ENCODE data around the gene TOP3B.
"Not testable (repeated sequence)": the region's sequence is repeated elsewhere in the genome, so short reads cannot be mapped to it uniquely, and the experiment has no call there.

Gene TOP3B

DNA sequence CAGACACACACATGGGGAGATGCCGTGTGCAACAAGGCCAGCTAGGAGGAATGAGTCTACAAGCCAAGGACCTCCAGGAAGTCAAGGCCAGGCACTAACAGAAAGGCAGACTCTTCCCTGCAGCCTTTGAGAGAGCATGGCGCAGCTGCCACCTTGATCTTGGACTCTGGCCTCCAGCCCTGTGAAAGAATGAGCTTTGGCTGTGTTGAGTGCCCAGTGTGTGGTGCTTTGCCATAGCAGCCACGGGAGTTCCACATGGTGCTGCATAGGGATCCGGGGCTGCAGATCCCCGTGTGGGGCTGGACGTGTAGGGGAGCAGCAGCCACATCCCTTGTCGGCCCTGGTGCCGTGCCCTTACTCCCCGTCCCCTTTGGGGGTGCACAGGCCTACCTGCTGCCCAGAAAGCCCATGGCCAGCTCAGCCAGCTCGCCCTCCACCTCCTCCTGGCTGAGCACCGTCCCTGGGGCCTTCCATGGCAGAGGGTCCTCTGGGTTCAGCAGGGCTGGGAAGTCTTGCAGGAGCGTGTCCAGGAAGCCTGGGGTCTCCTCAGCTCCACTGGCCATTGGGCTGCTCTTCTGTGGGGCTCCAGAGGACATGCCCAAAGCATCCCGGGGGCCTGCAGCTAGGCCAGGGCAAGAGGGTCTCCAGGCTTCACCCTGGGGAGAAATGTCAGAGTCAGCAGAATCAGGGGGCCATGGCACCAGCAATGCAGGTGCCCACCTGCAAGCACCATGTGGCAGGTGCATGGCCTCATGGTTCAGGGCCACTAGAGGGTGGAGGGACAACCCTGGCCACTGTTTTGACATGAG is 36.9 kb downstream of the TOP3B start:
- DNase-seq (ENCODE audit: low read depth): no peak

- DNase-seq (ENCODE audit: low read depth): no peak
Observed at GRCh38 chr22:21944871-21945270, 37.7 kb downstream of the TOP3B start.

DNA sequence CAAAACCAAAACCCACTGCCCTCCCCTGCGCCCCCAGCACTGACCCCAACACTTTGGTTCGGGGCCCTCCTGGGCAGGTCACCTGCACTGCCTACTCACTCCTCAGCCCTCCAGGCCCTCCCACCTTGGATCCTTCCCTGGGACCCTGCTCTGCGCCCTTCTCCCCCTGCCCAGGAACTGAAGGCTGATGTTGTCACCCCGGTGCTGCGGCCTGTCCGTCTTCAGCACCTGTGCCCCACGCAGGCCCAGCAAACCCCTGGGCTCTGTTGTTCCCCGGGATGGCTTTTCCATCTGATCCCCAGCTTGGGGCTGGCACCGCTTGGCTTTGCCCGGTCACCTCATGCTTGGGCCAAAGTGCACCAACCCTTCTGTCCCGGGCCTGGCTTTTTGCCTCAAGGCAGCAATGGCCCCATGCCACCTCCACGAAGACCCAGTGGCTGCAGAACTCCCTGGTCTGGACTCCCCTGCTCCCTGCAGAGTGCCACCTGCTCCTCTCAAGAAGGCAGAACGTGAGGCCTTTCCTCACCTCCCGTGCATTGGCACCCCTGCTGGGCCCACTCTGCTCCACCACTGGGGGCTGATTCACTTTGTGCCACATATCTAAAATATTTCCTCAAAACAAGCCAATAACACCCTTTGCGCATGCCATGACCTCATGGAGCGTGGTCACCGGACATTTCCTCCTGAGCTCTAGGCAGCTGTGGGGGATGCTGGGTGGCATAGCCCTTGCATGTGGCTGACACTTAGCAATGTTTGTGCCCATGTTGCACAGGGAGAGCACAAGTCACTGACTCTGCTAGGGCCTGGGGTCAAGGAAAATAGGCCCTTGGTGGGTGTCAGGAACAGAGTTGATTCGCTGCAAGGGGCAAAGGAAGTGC is 38.8 kb downstream of the TOP3B start:
- DNase-seq (ENCODE audit: low read depth): no peak

GRCh38 chr22:21942407-21943343 is 39.9 kb downstream of the TOP3B start:
- DNase-seq (ENCODE audit: low read depth): peak; percentile 89

DNA sequence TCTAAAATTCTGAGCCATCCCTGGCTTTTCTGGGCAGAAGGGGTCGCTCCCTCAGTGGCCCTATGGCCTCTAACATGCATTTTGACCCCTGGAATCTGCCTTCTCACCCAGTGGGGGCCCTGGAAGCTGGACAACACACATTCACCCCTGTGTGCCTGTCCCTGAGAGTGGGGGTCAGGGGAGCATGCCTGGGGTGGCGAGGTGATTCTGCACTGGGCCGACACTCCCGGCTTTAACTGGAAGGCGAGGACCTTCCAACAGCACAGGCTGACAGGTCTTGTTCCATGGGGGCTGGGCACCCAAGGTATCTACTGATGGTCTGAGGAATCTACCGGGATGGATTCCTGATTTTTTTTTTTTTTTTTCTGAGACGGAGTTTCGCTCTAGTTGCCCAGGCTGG is 40.7 kb downstream of the TOP3B start:
- no peak for DNase-seq (ENCODE audit: low read depth)

GRCh38 chr22:21940521-21940920 is 42.1 kb downstream of the TOP3B start:
- DNase-seq (ENCODE audit: low read depth): no peak

GRCh38 chr22:21939935-21940334 is 42.7 kb downstream of the TOP3B start:
- not testable (repeated sequence) for DNase-seq (ENCODE audit: low read depth)

DNA sequence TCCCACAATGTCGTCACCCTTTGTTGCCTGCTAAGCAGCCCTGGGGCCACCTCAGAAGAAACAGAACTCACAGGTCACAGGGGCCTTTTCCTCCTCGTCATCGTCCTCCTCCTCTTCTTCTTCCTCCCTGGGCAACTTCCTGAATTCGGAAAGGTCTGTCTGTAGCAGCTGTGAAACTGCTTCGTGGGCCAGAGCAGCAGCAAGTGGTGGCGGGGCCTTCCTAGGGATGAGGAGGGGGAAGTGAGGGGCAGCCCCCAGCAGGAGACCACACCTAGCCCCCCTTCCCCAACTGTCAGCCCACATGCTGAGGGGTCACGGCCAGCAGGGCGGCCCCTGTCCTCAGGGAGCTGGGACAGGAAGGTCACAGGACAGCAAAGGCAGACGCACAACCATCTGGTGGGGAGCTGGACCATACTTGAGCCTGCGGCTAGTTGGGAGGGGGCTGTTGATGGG is 43.1 kb downstream of the TOP3B start:
- DNase-seq (ENCODE audit: low read depth): no peak

- DNase-seq (ENCODE audit: low read depth): no peak
Observed at GRCh38 chr22:21938906-21939305, 43.7 kb downstream of the TOP3B start.

- DNase-seq (ENCODE audit: low read depth): peak; percentile 73
Observed at GRCh38 chr22:21938071-21938822, 44.3 kb downstream of the TOP3B start.

DNA sequence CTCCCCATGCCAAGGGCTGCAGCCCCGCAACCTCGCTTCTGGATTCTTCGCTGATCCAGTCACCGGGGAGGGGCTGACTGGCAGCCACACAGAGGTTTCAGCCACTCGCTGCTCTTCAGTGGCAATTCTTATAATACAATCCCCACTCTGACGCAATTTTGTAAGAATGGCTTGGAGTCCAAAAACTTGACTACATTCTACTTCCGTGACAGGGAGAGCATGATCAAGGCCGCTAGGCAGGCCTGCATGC is 44.8 kb downstream of the TOP3B start:
- no peak for DNase-seq (ENCODE audit: low read depth)

DNA sequence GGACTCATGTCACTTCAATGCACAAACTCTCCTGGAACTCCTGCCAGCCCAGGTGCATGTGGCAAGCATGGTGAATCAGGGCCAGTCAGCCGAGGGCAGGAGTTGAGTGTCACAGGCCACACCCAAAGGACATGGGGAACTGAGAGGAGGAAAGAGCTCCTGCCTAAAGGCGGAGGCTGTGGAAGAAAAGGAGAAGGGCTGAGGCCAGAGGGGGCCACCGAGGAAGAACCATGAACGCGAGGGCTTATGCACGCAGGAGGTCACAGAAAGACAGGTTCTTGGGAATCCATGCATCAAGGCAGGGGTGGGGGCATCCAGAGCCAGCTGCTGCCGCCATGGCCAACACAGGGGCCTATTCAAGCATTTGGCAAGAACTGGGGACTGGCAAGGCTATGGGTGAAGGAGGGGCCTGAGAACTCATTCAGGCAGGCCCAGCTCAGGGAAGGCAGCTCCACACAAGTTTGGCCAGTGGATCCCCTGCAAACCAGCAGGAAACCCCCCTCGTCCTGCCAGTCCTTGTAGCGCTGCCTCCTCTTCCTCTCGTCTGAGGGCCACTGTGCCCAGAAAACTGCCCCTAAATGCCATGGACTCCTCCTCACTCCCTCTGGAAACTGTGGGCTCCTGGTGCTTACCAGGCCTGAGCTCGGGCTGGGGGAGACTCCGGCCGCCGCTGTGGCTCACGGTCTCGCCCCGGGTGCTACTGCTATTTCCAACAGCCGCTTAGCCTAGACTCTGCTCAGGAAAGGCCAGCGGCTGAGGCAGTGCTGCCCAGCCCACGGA is 45.4 kb downstream of the TOP3B start:
- no peak for DNase-seq (ENCODE audit: low read depth)

GRCh38 chr22:21936151-21936775 is 46.3 kb downstream of the TOP3B start:
- no peak for DNase-seq (ENCODE audit: low read depth)

- DNase-seq (ENCODE audit: low read depth): no peak
Observed at GRCh38 chr22:21933910-21934309, 48.7 kb downstream of the TOP3B start.

GRCh38 chr22:21933413-21933812 is 49.2 kb downstream of the TOP3B start:
- no peak for DNase-seq (ENCODE audit: low read depth)

DNA sequence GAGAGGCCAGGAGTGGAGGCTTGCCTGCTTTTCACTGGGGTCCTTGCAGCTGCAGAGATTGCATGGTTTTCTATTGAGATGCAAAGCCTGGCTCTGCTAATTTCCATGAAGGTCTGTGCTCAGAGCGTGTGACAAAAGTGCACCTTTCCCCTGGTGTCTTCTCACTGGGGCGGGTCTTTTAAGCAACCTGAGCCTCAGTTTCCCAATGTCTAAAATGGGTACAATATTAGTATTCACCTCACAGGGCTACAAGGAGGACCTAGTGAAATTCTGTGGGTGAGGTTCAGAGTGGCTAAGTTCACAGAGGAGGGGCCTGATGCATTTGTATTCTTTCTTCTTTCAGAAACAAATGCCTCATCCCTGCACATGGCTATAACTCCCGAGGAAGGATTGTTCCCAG is 50.2 kb downstream of the TOP3B start:
- DNase-seq (ENCODE audit: low read depth): no peak

GRCh38 chr22:21931056-21931455 is 51.5 kb downstream of the TOP3B start:
- DNase-seq (ENCODE audit: low read depth): no peak

GRCh38 chr22:21929253-21929652 is 53.3 kb downstream of the TOP3B start:
- no peak for DNase-seq (ENCODE audit: low read depth)

GRCh38 chr22:21928048-21928447 is 54.5 kb downstream of the TOP3B start:
- DNase-seq (ENCODE audit: low read depth): no peak

DNA sequence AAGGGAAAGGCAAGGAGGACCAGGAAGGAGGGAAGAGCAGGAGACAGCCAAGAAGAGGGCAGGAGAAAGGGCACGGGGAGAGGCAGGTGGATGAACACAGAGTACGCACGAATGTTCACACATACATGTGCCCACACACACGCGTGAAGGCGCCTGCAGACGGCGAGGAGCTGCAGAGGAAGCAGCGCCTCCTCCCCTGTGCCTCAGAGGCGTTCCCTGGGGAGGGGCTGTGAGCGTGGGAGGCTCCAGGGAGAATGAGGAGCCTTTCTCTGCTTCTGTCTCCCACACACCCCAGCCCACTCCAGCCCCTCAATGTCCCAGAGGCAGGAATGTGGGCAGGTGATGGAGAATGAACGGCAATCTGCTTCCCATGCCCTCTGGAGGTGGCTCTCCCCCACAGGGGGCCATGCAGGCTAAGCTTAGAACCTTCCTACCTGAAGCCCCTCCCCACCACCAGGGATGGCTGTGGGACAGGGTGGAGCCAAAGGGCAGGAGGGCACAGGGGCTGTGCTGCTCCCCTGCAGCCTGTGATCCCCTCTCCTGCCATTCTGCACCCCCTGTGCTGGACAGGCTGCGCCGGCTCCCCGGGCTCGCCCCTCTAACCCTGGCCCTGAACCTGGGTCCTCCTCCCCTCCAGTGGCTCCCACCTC is 55.3 kb downstream of the TOP3B start:
- no peak for DNase-seq (ENCODE audit: low read depth)

All from HS-5 (cell line).